GM15510 (cell line): ENCODE results near the gene SSC5D.
A peak's percentile ranks its signal among the peaks of the same experiment; 100 is the strongest.

ENCODE experiments used
- POLR2A ChIP-seq: IDR thresholded peaks from 3 replicates; pipeline ENCODE4 v1.6.1; 2011; ENCODE audit warnings: borderline replicate concordance; ENCODE audit not compliant: insufficient read length; ENCODE audit errors: extremely low read depth

Gene SSC5D

GRCh38 chr19:55479045-55479444 lies 9.2 kb upstream of the SSC5D start:
- no peak for TF ChIP-seq POLR2A

- TF ChIP-seq POLR2A: no peak
Observed at GRCh38 chr19:55479451-55480230, 8.6 kb upstream of the SSC5D start.

- TF ChIP-seq POLR2A: no peak
Observed at GRCh38 chr19:55481148-55481793, 7.0 kb upstream of the SSC5D start.

- TF ChIP-seq POLR2A: no peak
Observed at GRCh38 chr19:55481794-55482155, 6.5 kb upstream of the SSC5D start.

- no peak for TF ChIP-seq POLR2A
Observed at GRCh38 chr19:55482156-55482961, 5.9 kb upstream of the SSC5D start.

- no peak for TF ChIP-seq POLR2A
Observed at GRCh38 chr19:55482967-55483705, 5.1 kb upstream of the SSC5D start.

- no peak for TF ChIP-seq POLR2A
Observed at GRCh38 chr19:55483706-55484592, 4.3 kb upstream of the SSC5D start.

GRCh38 chr19:55484593-55485438 lies 3.4 kb upstream of the SSC5D start, which contains the start of gene NAT14:
Gene NAT14, plus strand, starts transcription at chr19:55485188. Its CDS starts 521 bp downstream, at chr19:55485709.
- TF ChIP-seq POLR2A: peak; percentile 43

- TF ChIP-seq POLR2A: no peak
Observed at GRCh38 chr19:55485439-55486011, 2.7 kb upstream of the SSC5D start.

GRCh38 chr19:55486043-55486970 lies 1.9 kb upstream of the SSC5D start:
- TF ChIP-seq POLR2A: no peak
